ENCODE measurements around the gene HLA-DQB1. TPM values are rescaled to one million over a fixed set of nuclear protein-coding genes. Genes with fewer than 3 reads are reported as not detected.

The HLA-DQB1 gene
- total RNA-seq, 5 donors from 2014 or later (not counting 1 experiment from before 2014, with no cell fraction given): 4.2 to 28.1 (median 17.0) TPM

DNA sequence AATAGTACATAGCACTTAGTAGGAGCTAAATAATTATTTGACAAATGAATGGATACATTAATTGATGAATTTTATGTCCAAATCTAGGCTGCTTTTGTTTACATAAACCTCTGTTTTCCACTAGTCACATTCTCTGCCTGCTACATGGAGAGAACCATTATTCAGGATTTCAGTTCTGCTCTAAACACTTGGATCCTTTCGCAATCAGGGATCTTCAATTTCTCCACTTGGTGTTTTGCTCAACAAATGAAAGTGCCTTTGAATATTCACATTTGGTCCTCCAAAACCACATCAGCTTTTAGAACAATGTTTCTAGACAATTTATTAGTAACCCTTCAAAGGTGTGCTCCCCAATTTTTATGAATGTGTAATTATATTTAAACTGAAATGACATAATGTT, 30.6 kb upstream of the HLA-DQB1 start:
- no peaks in the 10 kb centered on the region for H3K36me3 ChIP-seq (ENCODE audit: control insufficient read depth in 2 of 2, extremely low read depth in 1 of 2, insufficient read depth in 1 of 2, low read length in 1 of 2)
- Mint-ChIP-seq H3K36me3 (no peaks in the 10 kb centered on the region), H3K4me3 (no peak overlapping the region), H3K4me1 (peaks cover 0 to 7% (median 7%) of the 10 kb centered on the region in 3 donors), H3K27me3 (peaks cover 45 to 54% of the 10 kb centered on the region in 2 donors), H3K27ac (no peak overlapping the region), H3K9me3 (no peaks in the 10 kb centered on the region)
- no CpG with 5 or more reads among the region's 1 CpG for WGBS (ENCODE audit: insufficient coverage)
- no peaks in the 10 kb centered on the region for H3K9me3 ChIP-seq
- ATAC-seq (replicated peaks in 1 of 4) (no peak), DNase-seq (no peak)
- no peak overlapping the region for H3K27ac ChIP-seq (ENCODE audit: low read length)
- peaks cover 0 to 3% of the 10 kb centered on the region in 2 experiments for H3K4me1 ChIP-seq (ENCODE audit: control insufficient read depth in 1 of 2, extremely low read depth in 1 of 2, insufficient read depth in 2 of 2, low read length in 2 of 2)
- ChIA-PET POLR2A (no interaction called here), CTCF (interaction anchor here in 1 of 2 donors (0.7 to 1.0 kb wide), 2 partner anchors 272 to 283 kb away, joined by 3 to 4 read pairs; no protein-coding TSS in a partner anchor)
- H3K27me3 ChIP-seq (replicated peaks in 1 of 2; ENCODE audit: control insufficient read depth in 2 of 2, extremely low read depth in 1 of 2, insufficient read depth in 2 of 2, low read length in 1 of 2): peaks cover 0 to 2% of the 10 kb centered on the region in 2 experiments
- H3K4me3 ChIP-seq (ENCODE audit: control insufficient read depth in 1 of 2, extremely low read depth in 1 of 2, low read length in 1 of 2): no peak overlapping the region

GRCh38 chr6:32692019-32692418, 25.6 kb upstream of the HLA-DQB1 start:
- POLR2A ChIA-PET: no interaction called here
- no peak overlapping the region for H3K27ac ChIP-seq (ENCODE audit: low read length)
- no peaks in the 10 kb centered on the region for H3K36me3 Mint-ChIP-seq

DNA sequence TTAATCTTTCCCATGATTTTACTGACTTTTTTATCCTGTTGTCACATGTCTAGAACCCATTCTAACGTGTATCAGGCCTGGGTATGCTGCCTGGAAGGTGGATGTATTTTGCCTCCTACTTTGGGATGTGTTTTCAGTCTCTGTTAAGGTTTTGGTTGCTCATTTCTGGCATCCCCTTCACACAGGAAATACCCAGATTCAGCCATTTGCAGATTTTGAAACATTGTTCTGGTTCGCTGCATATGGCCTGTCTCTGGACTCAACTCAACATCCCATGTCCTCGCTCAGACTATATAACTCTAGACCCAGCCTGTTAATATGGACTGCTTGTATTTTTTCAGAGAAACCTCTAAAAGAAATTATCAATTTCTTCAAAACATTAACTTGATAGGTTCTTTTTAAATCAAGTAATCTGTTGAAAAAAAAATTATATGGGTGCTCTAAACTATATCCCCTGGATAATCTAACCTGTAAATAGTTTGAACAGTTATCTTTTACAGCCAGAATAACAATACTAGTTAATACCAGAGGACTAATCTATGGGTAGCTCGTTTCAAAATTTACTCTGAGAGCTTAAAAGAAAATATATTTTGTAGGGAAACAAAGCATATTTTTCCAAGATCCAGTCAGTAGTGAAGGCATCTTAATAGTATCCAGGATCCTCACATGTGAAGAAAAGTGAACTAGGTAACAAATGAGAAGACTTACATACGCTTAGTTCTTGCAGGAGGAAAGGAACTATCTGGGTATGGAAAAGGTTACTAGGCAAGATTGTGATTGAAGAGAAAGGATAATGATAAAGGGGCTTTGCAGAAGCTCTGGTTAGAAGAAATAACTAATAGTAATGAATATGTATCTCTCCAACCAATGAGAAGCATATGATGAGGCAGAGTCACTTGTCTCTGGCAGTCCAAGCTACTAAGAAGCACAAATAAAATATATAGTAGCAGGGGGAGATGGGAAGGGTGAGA, 23.4 kb upstream of the HLA-DQB1 start:
- Mint-ChIP-seq H3K4me3 (no peak overlapping the region), H3K27ac (no peak overlapping the region), H3K9me3 (no peaks in the 10 kb centered on the region), H3K27me3 (peaks cover 13 to 22% of the 10 kb centered on the region in 2 donors), H3K36me3 (no peaks in the 10 kb centered on the region), H3K4me1 (peaks cover 11 to 42% (median 26%) of the 10 kb centered on the region in 3 donors)
- peaks cover 3 to 11% of the 10 kb centered on the region in 2 experiments for H3K4me1 ChIP-seq (ENCODE audit: control insufficient read depth in 1 of 2, extremely low read depth in 1 of 2, insufficient read depth in 2 of 2, low read length in 2 of 2)
- H3K36me3 ChIP-seq (ENCODE audit: control insufficient read depth in 2 of 2, extremely low read depth in 1 of 2, insufficient read depth in 1 of 2, low read length in 1 of 2): no peaks in the 10 kb centered on the region
- no peak overlapping the region for H3K4me3 ChIP-seq (ENCODE audit: control insufficient read depth in 1 of 2, extremely low read depth in 1 of 2, low read length in 1 of 2)
- ATAC-seq (replicated peaks in 1 of 4) (no peak), DNase-seq (peak in 1 of 35 experiments; percentile 25)
- no peak overlapping the region for H3K27ac ChIP-seq (ENCODE audit: low read length)
- no CpG with 5 or more reads among the region's 5 CpGs for WGBS (ENCODE audit: insufficient coverage)
- POLR2A ChIA-PET: interaction anchor here (0.6 kb wide), 2 partner anchors 24 to 313 kb away, joined by 3 read pairs; partner anchors contain the start of gene HLA-DQB1 (in 1 of the 2)
- no peaks in the 10 kb centered on the region for H3K9me3 ChIP-seq
- no peaks in the 10 kb centered on the region for H3K27me3 ChIP-seq (replicated peaks in 1 of 2; ENCODE audit: control insufficient read depth in 2 of 2, extremely low read depth in 1 of 2, insufficient read depth in 2 of 2, low read length in 1 of 2)
- CTCF ChIA-PET: interaction anchor here (0.6 to 1.4 kb wide), 4 partner anchors 11 to 457 kb away, joined by 3 to 5 read pairs (median 4); no protein-coding TSS in a partner anchor

More at GRCh38 chr6:32692019-32692418, 25.6 kb upstream of the HLA-DQB1 start:
- DNase-seq (peak in 34 of 35 experiments; percentile 3 to 78 (median 46)), ATAC-seq (replicated peaks in 1 of 4) (peak in 3 of 4 experiments; percentile 56 to 86 (median 81))
- H3K4me1 Mint-ChIP-seq: peaks cover 0 to 23% (median 8%) of the 10 kb centered on the region in 3 donors
- no peaks in the 10 kb centered on the region for H3K36me3 ChIP-seq (ENCODE audit: control insufficient read depth in 2 of 2, extremely low read depth in 1 of 2, insufficient read depth in 1 of 2, low read length in 1 of 2)
- H3K27me3 ChIP-seq (replicated peaks in 1 of 2; ENCODE audit: control insufficient read depth in 2 of 2, extremely low read depth in 1 of 2, insufficient read depth in 2 of 2, low read length in 1 of 2): no peaks in the 10 kb centered on the region
- H3K27ac Mint-ChIP-seq: no peak overlapping the region
- no CpG with 5 or more reads among the region's 1 CpG for WGBS (ENCODE audit: insufficient coverage)
- H3K9me3 ChIP-seq: no peaks in the 10 kb centered on the region
- no peaks in the 10 kb centered on the region for H3K9me3 Mint-ChIP-seq
- H3K4me3 ChIP-seq (ENCODE audit: control insufficient read depth in 1 of 2, extremely low read depth in 1 of 2, low read length in 1 of 2): no peak overlapping the region
- peaks cover 13 to 35% of the 10 kb centered on the region in 2 donors for H3K27me3 Mint-ChIP-seq
- CTCF ChIA-PET: interaction anchor here (0.5 to 1.5 kb wide), 14 partner anchors 20 to 1041 kb away, joined by 3 to 9 read pairs (median 4); partner anchors contain the start of genes HLA-DQB1 (in 1 of the 2), HLA-DRA (in 1 of the 2) and TAP1 (in 1 of the 2)
- no peak overlapping the region for H3K4me3 Mint-ChIP-seq
- peaks cover 0 to 3% of the 10 kb centered on the region in 2 experiments for H3K4me1 ChIP-seq (ENCODE audit: control insufficient read depth in 1 of 2, extremely low read depth in 1 of 2, insufficient read depth in 2 of 2, low read length in 2 of 2)

GRCh38 chr6:32685603-32686002, 19.1 kb upstream of the HLA-DQB1 start:
- POLR2A ChIA-PET: interaction anchor here in 1 of 2 donors (0.6 to 1.1 kb wide), 2 partner anchors 246 to 286 kb away, joined by 8 to 17 read pairs; partner anchors contain the start of gene HLA-DRA
- no peaks in the 10 kb centered on the region for H3K9me3 ChIP-seq
- peaks cover 0 to 8% (median 0%) of the 10 kb centered on the region in 3 donors for H3K9me3 Mint-ChIP-seq
- no peaks in the 10 kb centered on the region for H3K36me3 Mint-ChIP-seq
- peak overlapping the region; percentile 41 to 77 for H3K27ac Mint-ChIP-seq
- DNase-seq (peak in 27 of 35 experiments; percentile 6 to 86 (median 41)), ATAC-seq (replicated peaks in 1 of 4) (peak; percentile 83 to 95 (median 91))
- no peak overlapping the region for H3K4me3 ChIP-seq (ENCODE audit: control insufficient read depth in 1 of 2, extremely low read depth in 1 of 2, low read length in 1 of 2)
- WGBS (ENCODE audit: insufficient coverage): no CpG with 5 or more reads among the region's 1 CpG
- H3K4me1 ChIP-seq (ENCODE audit: control insufficient read depth in 1 of 2, extremely low read depth in 1 of 2, insufficient read depth in 2 of 2, low read length in 2 of 2): peaks cover 3 to 11% of the 10 kb centered on the region in 2 experiments
- no peaks in the 10 kb centered on the region for H3K36me3 ChIP-seq (ENCODE audit: control insufficient read depth in 2 of 2, extremely low read depth in 1 of 2, insufficient read depth in 1 of 2, low read length in 1 of 2)
- H3K27me3 ChIP-seq (replicated peaks in 1 of 2; ENCODE audit: control insufficient read depth in 2 of 2, extremely low read depth in 1 of 2, insufficient read depth in 2 of 2, low read length in 1 of 2): no peaks in the 10 kb centered on the region
- CTCF ChIA-PET: interaction anchor here (0.6 to 2.1 kb wide), 8 partner anchors 25 to 270 kb away, joined by 3 to 15 read pairs (median 4); partner anchors contain the start of genes HLA-DRB5 (in 1 of the 2) and PSMB9 (in 1 of the 2)
- peak overlapping the region; percentile 56 for H3K27ac ChIP-seq (ENCODE audit: low read length)
- peak overlapping the region in 1 of 3 donors; percentile 18 for H3K4me3 Mint-ChIP-seq
- H3K4me1 Mint-ChIP-seq: peaks cover 11 to 45% (median 33%) of the 10 kb centered on the region in 3 donors
- no peaks in the 10 kb centered on the region for H3K27me3 Mint-ChIP-seq

- Mint-ChIP-seq H3K4me3 (no peak overlapping the region), H3K27me3 (no peaks in the 10 kb centered on the region), H3K4me1 (peaks cover 11 to 33% (median 29%) of the 10 kb centered on the region in 3 donors), H3K27ac (no peak overlapping the region), H3K36me3 (no peaks in the 10 kb centered on the region), H3K9me3 (peaks cover 0 to 8% (median 0%) of the 10 kb centered on the region in 3 donors)
- no peak for ATAC-seq (replicated peaks in 1 of 4)
- Histone ChIP-seq H3K4me1 (ENCODE audit: control insufficient read depth in 1 of 2, extremely low read depth in 1 of 2, insufficient read depth in 2 of 2, low read length in 2 of 2) (peaks cover 0 to 11% of the 10 kb centered on the region in 2 experiments), H3K27me3 (replicated peaks in 1 of 2; ENCODE audit: control insufficient read depth in 2 of 2, extremely low read depth in 1 of 2, insufficient read depth in 2 of 2, low read length in 1 of 2) (peaks cover 0 to 2% of the 10 kb centered on the region in 2 experiments), H3K9me3 (no peaks in the 10 kb centered on the region), H3K4me3 (ENCODE audit: control insufficient read depth in 1 of 2, extremely low read depth in 1 of 2, low read length in 1 of 2) (no peak overlapping the region), H3K36me3 (ENCODE audit: control insufficient read depth in 2 of 2, extremely low read depth in 1 of 2, insufficient read depth in 1 of 2, low read length in 1 of 2) (no peaks in the 10 kb centered on the region), H3K27ac (ENCODE audit: low read length) (no peak overlapping the region)
- CTCF ChIA-PET: no interaction called here
- POLR2A ChIA-PET: no interaction called here
- DNase-seq: no peak
- WGBS (ENCODE audit: insufficient coverage): no CpG with 5 or more reads among the region's 3 CpGs
Observed at GRCh38 chr6:32684246-32684645, 17.8 kb upstream of the HLA-DQB1 start.

- Mint-ChIP-seq H3K27ac (no peak overlapping the region), H3K4me3 (no peak overlapping the region), H3K27me3 (peaks cover 0 to 4% of the 10 kb centered on the region in 2 donors), H3K9me3 (peaks cover 9 to 23% (median 11%) of the 10 kb centered on the region in 3 donors), H3K4me1 (peaks cover 0 to 11% (median 10%) of the 10 kb centered on the region in 3 donors), H3K36me3 (peaks cover 5% of the 10 kb centered on the region)
- no CpG with 5 or more reads among the region's 1 CpG for WGBS (ENCODE audit: insufficient coverage)
- ChIA-PET POLR2A (no interaction called here), CTCF (no interaction called here)
- no peak overlapping the region for H3K27ac ChIP-seq (ENCODE audit: low read length)
- H3K9me3 ChIP-seq: no peaks in the 10 kb centered on the region
- peaks cover 0 to 2% of the 10 kb centered on the region in 2 experiments for H3K27me3 ChIP-seq (replicated peaks in 1 of 2; ENCODE audit: control insufficient read depth in 2 of 2, extremely low read depth in 1 of 2, insufficient read depth in 2 of 2, low read length in 1 of 2)
- H3K4me1 ChIP-seq (ENCODE audit: control insufficient read depth in 1 of 2, extremely low read depth in 1 of 2, insufficient read depth in 2 of 2, low read length in 2 of 2): peaks cover 0 to under 1% of the 10 kb centered on the region in 2 experiments
- DNase-seq (no peak), ATAC-seq (replicated peaks in 1 of 4) (no peak)
- no peak overlapping the region for H3K4me3 ChIP-seq (ENCODE audit: control insufficient read depth in 1 of 2, extremely low read depth in 1 of 2, low read length in 1 of 2)
- H3K36me3 ChIP-seq (ENCODE audit: control insufficient read depth in 2 of 2, extremely low read depth in 1 of 2, insufficient read depth in 1 of 2, low read length in 1 of 2): no peaks in the 10 kb centered on the region
Observed at GRCh38 chr6:32680055-32680454, 13.6 kb upstream of the HLA-DQB1 start.

Measured in T-cell (primary cell).